ENCODE data around the gene AP5M1.
"Not testable (repeated sequence)": the region's sequence is repeated elsewhere in the genome, so short reads cannot be mapped to it uniquely, and the experiment has no call there.

The AP5M1 gene

GRCh38 chr14:57268161-57269069 is at the start of gene AP5M1, which contains the start of gene EXOC5:
Gene AP5M1, plus strand, starts transcription at chr14:57268971. Its CDS starts 344 bp downstream, at chr14:57269315.
Gene EXOC5, minus strand, starts transcription at chr14:57268905. Its CDS starts 257 bp downstream, at chr14:57268648.
- peak; percentile 98 for DNase-seq

- no peak for DNase-seq
Observed at GRCh38 chr14:57221931-57222330, 46.8 kb upstream of the AP5M1 start.

GRCh38 chr14:57227083-57227482 is 41.7 kb upstream of the AP5M1 start:
- no peak for DNase-seq

GRCh38 chr14:57228320-57228719 is 40.5 kb upstream of the AP5M1 start:
- DNase-seq = not testable (repeated sequence)

GRCh38 chr14:57232006-57232405 is 36.8 kb upstream of the AP5M1 start:
- DNase-seq = no peak

GRCh38 chr14:57240115-57240514 is 28.7 kb upstream of the AP5M1 start:
- not testable (repeated sequence) for DNase-seq

- no peak for DNase-seq
Observed at GRCh38 chr14:57243320-57243719, 25.5 kb upstream of the AP5M1 start.

- DNase-seq = no peak
Observed at GRCh38 chr14:57244106-57244505, 24.7 kb upstream of the AP5M1 start.

- DNase-seq = no peak
Observed at GRCh38 chr14:57245941-57246340, 22.8 kb upstream of the AP5M1 start.

GRCh38 chr14:57246933-57247657 is 21.7 kb upstream of the AP5M1 start:
- no peak for DNase-seq

- DNase-seq = no peak
Observed at GRCh38 chr14:57254884-57255283, 13.9 kb upstream of the AP5M1 start.

- not testable (repeated sequence) for DNase-seq
Observed at GRCh38 chr14:57258221-57258620, 10.6 kb upstream of the AP5M1 start.

- DNase-seq = no peak
Observed at GRCh38 chr14:57259672-57260071, 9.1 kb upstream of the AP5M1 start.

GRCh38 chr14:57261604-57262003 is 7.2 kb upstream of the AP5M1 start:
- no peak for DNase-seq

GRCh38 chr14:57262117-57262516 is 6.7 kb upstream of the AP5M1 start:
- no peak for DNase-seq

- DNase-seq = no peak
Observed at GRCh38 chr14:57266065-57266464, 2.7 kb upstream of the AP5M1 start.

GRCh38 chr14:57273236-57273635 is 4.5 kb downstream of the AP5M1 start:
- no peak for DNase-seq

- DNase-seq = no peak
Observed at GRCh38 chr14:57274551-57274950, 5.8 kb downstream of the AP5M1 start.

- DNase-seq = no peak
Observed at GRCh38 chr14:57275023-57275664, 6.4 kb downstream of the AP5M1 start.

GRCh38 chr14:57277062-57277461 is 8.3 kb downstream of the AP5M1 start:
- DNase-seq = no peak

GRCh38 chr14:57287745-57288144 is 19.0 kb downstream of the AP5M1 start:
- no peak for DNase-seq

- no peak for DNase-seq
Observed at GRCh38 chr14:57290751-57291150, 22.0 kb downstream of the AP5M1 start.

All from NCI-H2171 treated with DMSO at 0.1 percent for 48 hours (cell line).